HG03064 (cell line): Measurements from ENCODE around the gene SPOUT1.
"Not testable (repeated sequence)": the region's sequence is repeated elsewhere in the genome, so short reads cannot be mapped to it uniquely, and the experiment has no call there.

Experiments
- ATAC-seq: cut with Tn5 transposase; IDR thresholded peaks from one replicate; pipeline ENCODE4 v1.9.1; 2021; ENCODE audit warnings: low read depth; ENCODE audit not compliant: unreplicated experiment

The SPOUT1 gene

DNA sequence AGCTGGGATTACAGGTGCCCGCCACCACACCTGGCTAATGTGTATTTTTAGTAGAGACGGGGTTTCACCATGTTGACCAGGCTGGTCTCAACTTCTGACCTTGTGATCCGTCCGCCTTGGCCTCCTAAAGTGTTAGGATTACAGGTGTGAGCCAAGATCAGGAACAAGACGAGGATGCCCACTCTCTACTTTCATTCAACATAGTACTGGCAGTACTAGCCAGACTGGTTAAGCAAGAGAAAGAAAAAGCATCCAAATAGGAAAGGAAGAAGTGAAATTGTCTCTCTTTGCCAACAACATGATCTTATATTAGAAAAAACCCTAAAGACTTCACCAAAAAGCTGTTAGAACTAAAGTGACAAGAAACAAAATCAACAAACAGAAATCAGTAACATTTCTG is 18.7 kb downstream of the SPOUT1 start:
- no peak for ATAC-seq

DNA sequence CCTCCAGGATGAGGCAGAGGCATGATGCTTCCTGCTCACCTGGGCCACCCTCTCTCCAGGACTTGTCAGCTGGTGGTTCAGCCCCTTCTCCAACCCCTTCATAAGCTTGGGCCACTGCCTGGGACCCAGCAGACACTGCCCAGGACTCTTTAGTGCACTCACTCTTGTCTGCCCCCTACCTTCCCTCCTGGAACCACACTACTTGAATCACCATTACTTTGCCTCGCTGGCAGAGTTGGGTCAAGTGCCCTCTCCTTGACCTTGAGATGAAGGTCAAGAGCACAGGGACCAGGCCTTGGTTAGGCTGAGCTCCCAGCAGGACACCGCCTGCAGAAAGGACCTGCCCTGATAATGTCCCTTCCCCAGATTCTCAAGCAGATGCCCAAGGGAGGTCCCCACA is 19.8 kb downstream of the SPOUT1 start:
- ATAC-seq: no peak

DNA sequence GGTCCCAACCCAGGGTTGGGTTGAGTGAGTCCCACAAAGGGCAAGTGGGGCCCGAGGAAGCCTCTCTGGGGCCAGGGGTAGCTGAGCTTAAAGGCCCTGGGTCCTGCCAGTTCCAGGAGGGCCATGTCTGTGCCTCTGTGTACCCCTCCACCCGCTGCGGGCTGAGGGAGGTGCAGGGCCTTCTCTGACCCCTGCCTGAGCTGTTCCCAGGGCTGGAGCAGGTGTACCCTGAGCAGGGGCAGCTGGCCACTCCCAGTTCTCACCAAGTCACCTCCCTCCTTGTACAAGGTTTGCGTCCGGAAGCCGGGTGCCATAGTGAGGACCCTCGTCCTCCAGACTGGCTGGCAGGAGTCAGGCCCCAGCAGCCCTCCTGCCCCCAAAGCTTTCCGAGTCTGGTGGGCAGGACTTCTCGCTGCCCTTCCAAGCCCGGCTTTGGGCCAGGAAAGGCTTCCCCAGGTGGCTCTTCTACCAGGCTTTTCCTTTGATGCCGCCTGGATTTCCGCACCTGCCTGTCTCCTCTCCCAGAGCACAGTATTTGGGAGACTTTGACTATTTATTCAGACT is 20.5 kb downstream of the SPOUT1 start:
- ATAC-seq: no peak

- no peak for ATAC-seq
Measured at GRCh38 chr9:128808543-128808942, 21.1 kb downstream of the SPOUT1 start.

DNA sequence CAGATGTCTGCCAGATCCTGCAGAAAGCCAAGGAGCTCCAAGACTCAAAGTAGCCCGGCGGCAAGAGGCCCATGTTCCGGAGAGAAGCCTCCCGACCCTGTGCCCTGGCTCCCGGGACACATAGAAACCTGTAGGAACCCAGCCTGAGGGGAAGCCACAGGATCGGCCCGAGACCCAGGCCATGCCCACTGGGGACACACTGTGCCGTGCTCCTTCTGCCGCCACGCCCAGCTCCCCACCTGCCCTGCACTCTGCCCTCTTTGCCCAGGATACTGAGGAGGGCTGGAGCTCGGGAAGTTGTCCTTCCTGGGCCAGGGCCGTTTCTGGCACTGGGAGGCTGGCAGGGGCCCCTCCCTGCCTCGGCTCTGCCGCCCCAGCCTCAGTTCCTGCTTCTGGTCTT is 21.8 kb downstream of the SPOUT1 start:
- no peak for ATAC-seq

DNA sequence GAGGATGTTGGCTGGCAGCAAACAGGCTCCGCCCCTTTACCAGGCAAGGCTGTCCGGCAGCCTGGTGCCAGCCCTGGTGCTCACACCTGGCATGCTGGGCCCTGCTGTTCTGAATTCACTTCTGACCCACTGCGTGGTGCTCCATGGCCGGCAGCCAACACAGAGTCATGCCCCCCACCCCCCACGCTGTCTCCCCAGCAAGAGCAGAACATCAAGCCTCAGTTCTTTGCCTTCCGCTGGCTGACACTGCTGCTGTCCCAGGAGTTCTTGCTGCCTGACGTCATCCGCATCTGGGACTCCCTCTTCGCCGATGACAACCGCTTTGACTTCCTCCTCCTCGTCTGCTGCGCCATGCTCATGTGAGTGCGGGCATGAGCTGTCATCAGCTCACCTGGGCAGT is 23.9 kb downstream of the SPOUT1 start:
- no peak for ATAC-seq

GRCh38 chr9:128802482-128802881 is 27.1 kb downstream of the SPOUT1 start:
- no peak for ATAC-seq

- ATAC-seq: no peak
Measured at GRCh38 chr9:128800061-128800460, 29.5 kb downstream of the SPOUT1 start.

DNA sequence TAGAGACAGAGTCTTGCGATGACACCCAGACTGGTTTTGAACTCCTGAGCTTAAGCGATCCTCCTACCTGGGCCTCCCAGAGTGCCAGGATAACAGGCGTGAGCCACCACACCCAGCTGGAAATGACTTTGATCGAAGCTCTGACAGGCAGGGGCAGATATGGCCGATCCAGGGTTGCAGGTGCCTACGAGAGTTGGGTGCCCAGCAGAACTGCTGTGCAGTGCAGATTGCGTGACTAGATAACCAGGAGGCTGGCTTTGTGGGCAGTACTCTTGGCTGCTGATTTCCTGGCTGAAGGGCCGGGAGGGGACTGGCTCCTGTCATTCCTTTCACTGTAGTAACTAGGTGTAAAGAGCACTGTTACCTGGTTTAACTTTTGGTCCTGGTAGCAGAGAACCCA is 30.7 kb downstream of the SPOUT1 start:
- no peak for ATAC-seq

DNA sequence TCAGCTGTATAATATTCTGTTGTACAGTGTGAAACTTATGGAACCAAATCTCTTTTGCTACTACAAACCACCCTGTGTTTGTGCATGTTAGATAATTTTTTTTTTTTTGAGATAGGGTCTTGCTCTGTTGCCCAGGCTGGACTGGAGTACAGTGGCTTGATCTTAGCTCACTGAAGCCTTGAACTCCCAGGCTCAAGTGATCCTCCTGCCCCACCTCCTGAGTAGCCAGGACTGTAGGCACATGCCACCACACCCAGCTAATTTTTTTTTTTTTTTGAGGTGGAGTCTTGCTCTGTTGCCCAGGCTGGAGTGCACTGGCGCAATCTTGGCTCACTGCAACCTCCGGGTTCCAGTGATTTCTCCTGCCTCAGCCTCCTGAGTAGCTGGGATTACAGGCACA is 34.6 kb downstream of the SPOUT1 start:
- ATAC-seq: not testable (repeated sequence)

DNA sequence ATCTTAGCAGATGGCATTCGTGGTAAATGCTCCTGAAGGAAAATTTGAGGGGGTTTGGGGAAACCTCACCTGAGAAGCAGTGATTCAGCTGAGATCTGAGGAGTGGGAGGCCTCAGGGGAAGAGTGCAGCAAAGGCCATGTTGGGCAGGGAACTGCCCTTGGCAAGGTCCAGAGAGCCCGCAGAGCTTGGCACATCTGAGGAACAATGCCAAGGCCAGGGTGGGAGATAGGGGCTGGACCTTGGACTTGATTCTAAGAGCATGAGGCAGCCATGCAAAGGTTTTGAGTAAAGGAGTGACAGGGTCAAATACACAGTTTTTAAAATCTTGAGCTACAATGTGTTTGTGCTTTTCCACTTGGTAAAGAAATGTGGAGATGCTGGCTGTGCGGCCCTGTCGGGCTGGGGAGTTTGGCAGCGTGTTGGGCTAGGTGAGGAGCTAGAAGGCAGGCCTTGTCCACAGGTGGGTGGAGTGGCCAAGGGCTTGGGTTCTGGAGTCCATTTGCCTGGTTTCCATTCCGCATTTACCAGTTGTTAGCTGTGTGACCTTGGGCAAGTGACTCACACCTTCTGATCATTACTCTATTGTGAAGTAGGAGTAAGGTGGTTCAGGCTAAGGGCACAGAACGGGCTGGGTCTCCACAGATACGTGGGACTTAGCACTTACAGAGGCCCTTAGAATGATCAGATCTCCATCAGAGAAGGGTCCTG is 36.5 kb downstream of the SPOUT1 start:
- no peak for ATAC-seq

GRCh38 chr9:128792134-128792533 is 37.5 kb downstream of the SPOUT1 start:
- no peak for ATAC-seq

DNA sequence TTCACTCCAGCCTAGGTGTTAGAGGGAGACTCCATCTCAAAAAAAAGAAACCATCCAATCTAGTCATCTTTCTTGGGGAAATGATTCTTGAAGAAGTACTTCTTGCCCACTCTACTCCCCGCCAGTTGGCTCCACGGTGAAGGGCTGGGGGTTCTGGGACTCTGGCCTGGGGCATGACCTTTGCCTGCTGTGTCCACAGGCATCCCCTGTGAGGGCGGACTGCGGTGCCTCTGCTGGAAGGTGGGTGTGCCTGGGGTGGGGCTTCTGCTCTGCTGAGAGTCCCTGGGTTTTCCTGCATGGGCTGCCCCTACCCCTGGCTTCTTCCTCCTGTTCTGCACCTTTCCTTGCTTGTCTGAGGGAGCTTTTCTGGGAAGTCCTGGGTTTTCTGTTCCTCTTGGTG is 39.1 kb downstream of the SPOUT1 start:
- ATAC-seq: no peak

DNA sequence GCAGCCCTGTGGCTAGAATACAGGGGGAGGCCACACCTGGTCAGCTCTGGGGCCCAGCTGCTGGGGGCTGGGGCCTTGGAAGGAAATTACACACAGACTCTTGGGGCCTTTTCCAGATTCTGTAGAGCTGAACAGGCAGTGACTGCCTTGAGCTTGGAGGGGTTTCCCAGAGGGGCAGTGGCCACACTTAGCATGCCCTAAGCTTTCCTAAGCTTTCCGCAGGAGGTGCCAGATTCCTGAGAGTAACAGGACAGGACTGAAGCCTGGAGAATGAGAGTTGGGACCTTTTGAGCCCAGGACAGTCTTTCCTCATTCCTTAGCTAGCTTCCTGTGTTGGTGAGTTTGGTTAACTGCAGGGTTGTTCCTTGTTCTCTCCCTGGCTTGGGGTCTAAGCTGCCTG is 41.1 kb downstream of the SPOUT1 start:
- ATAC-seq: no peak

DNA sequence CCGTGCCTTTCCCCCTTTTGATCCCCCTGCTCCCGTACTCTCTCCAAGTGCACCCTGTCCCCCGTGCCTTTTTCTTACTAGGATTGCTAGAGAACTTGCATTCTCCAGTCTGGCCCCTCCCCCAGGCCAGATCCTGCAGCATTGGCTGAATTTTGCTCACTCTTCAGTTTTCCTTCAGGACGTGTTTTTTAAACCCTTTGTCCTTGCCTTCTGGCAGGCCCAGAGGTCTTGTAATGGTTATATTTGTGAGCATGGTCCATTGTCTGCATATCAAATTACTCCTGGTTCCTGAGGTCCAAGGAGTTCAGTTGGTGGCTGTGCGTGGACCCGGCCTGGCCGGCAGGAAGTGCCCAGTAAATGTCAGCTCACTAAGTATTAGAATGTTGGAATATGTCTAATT is 41.9 kb downstream of the SPOUT1 start:
- ATAC-seq: no peak

GRCh38 chr9:128786681-128787601 is 42.7 kb downstream of the SPOUT1 start, which contains the start of gene TBC1D13:
Gene TBC1D13 (plus strand): TSS chr9:128787253. CDS start chr9:128787354, 101 bp downstream.
- peak; percentile 85 for ATAC-seq

GRCh38 chr9:128785427-128785826 is 44.2 kb downstream of the SPOUT1 start:
- no peak for ATAC-seq

- ATAC-seq: no peak
Measured at GRCh38 chr9:128782669-128783068, 46.9 kb downstream of the SPOUT1 start.

DNA sequence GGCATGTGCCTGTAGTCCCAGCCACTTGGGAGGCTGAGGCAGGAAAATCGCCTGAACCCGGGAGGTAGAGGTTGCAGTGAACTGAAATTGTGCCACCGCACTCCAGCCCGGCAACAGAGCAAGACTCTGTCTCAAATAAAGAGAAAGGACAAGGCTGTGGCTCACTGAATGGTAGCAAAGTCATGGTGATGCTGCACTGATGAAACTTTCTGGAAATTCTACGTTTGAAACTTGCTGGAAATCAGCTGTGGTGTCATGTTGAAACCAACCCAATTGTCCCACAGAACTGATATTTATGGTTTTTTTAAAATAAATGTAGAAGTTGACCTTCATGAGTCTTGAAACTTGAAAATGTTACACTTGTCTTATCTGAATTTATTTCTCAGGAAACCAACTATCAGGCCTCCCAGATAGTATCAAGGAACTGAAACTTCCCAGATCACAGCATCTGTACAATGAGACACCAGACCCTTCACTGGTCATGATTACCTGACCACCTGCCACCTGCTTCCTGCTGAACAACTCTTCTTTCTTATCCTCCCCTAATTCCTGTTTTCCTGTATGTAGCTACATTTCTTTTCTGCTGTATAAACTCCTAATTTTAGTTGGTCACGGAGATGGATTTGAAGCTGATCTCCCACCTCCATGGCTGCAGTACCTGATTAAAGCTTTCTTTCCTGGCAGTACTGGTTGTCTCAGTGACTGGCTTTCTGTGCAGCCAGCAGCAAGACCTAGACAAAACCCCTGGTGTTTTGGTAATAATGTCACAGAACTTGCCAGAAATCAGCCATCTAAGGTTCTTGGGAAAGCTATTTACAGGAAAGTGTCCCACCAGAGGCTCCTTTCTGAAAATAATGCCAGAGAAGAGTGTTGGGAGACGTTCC is 48.2 kb downstream of the SPOUT1 start:
- no peak for ATAC-seq

DNA sequence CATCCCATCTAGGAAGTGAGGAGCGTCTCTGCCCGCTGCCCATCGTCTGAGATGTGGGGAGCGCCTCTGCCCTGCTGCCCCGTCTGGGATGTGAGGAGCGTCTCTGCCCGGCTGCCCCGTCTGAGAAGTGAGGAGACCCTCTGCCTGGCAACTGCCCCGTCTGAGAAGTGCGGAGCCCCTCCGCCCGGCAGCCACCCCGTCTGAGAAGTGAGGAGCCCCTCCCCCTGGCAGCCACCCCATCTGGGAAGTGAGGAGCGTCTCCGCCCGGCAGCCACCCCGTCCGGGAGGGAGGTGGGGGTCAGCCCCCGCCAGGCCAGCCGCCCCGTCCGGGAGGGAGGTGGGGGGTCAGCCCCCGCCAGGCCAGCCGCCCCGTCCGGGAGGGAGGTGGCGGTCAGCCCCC is 49.5 kb downstream of the SPOUT1 start:
- not testable (repeated sequence) for ATAC-seq
